RWPE1 (cell line): Measurements from ENCODE around the gene GGT1.
A peak's percentile ranks its signal among the peaks of the same experiment; 100 is the strongest.
"Not testable (repeated sequence)": the region's sequence is repeated elsewhere in the genome, so short reads cannot be mapped to it uniquely, and the experiment has no call there.

Experiments
- CTCF ChIA-PET: fragments of 350-600 bp; sonication (Branson Sonifier 250); formaldehyde crosslinking; extraction: SDS; loops from one replicate; lab custom pipeline; 2021; lab: Yijun Ruan, JAX
- POLR2A ChIA-PET: fragments of 400-600 bp; formaldehyde crosslinking; extraction: SDS; loops from one replicate; lab custom pipeline; 2020; ENCODE audit warnings: antibody characterized with exemption; ENCODE audit not compliant: low non-redundant PET; lab: Yijun Ruan, JAX
- DNase-seq: peaks from one replicate; pipeline ENCODE4 v3.0.0; 2012; ENCODE audit warnings: low spot score
- H3K27ac ChIP-seq: fragments of 450-650 bp; 2 replicates; pipeline ENCODE4 v1.5.1; 2017
- CTCF ChIP-seq: fragments of 450-650 bp; conservative IDR thresholded peaks from 2 replicates; pipeline ENCODE4 v1.5.1; 2017; ENCODE audit warnings: low read depth, mild to moderate bottlenecking

GGT1 gene

GRCh38 chr22:24650884-24651283 lies 47.9 kb downstream of the GGT1 start:
- TF ChIP-seq CTCF, result peak; percentile 36; the same call in 1 of the 2 replicates
- H3K27ac ChIP-seq, POLR2A ChIA-PET, CTCF ChIA-PET, DNase-seq: not testable (repeated sequence)

GRCh38 chr22:24665395-24665794 lies 62.4 kb downstream of the GGT1 start:
- POLR2A ChIA-PET, H3K27ac ChIP-seq, DNase-seq: not testable (repeated sequence)
- CTCF ChIA-PET, result interaction anchor here (0.7 kb wide), 1 partner anchor 103 kb away, joined by 3 read pairs; no protein-coding TSS in a partner anchor

- DNase-seq, H3K27ac ChIP-seq, POLR2A ChIA-PET, CTCF ChIA-PET: not testable (repeated sequence)
Measured at GRCh38 chr22:24667904-24668303, 64.9 kb downstream of the GGT1 start.

- POLR2A ChIA-PET, DNase-seq, H3K27ac ChIP-seq: not testable (repeated sequence)
- CTCF ChIA-PET, result interaction anchor here (0.6 kb wide), 1 partner anchor 147 kb away, joined by 3 read pairs; no protein-coding TSS in a partner anchor
Measured at GRCh38 chr22:24672532-24672931, 69.5 kb downstream of the GGT1 start.
